OCI-LY7 (cell line): ENCODE results near the gene SCO1. TPM values are rescaled to one million over a fixed set of nuclear protein-coding genes. Genes with fewer than 3 reads are reported as not detected.
"Not testable (repeated sequence)": the region's sequence is repeated elsewhere in the genome, so short reads cannot be mapped to it uniquely, and the experiment has no call there.

ENCODE experiments used
- BruUV-seq: library from RNA; stranded (reverse); fragments of 400-500 nt; replicated peaks from 2 replicates; lab custom pipeline; 2021; lab: Mats Ljungman, UMichigan
- CTCF ChIA-PET: fragments of 300-600 bp; sonication (Branson Sonifier 250); formaldehyde crosslinking; loops from one replicate; lab custom pipeline; 2022; ENCODE audit warnings: antibody characterized with exemption; ENCODE audit not compliant: unreplicated experiment; lab: Charles Lee
- POLR2A ChIA-PET: fragments of 300-600 bp; sonication (Branson Sonifier 250); formaldehyde crosslinking; loops from one replicate; lab custom pipeline; 2022; ENCODE audit warnings: antibody characterized with exemption; lab: Charles Lee
- DNase-seq: peaks from one replicate; pipeline ENCODE4 v3.0.0-alpha.2; 2015; ENCODE audit warnings: low spot score
- H2AFZ ChIP-seq: fragments of 200-600 bp; sonication (generic), shearing (Covaris generic); 2 replicates; pipeline ENCODE4 v1.6.1; 2014; ENCODE audit warnings: mild to moderate bottlenecking, antibody characterized with exemption, low read length, moderate library complexity
- H3K27ac ChIP-seq: fragments of 200-600 bp; sonication (generic); 2 replicates; pipeline ENCODE4 v1.5.1; 2014; ENCODE audit warnings: mixed run types, low read depth, mild to moderate bottlenecking, moderate library complexity, low read length, inconsistent platforms; ENCODE audit not compliant: poor library complexity, severe bottlenecking
- H3K36me3 ChIP-seq: fragments of 200-600 bp; sonication (generic); 2 replicates; pipeline ENCODE4 v1.6.1; 2014; ENCODE audit warnings: mild to moderate bottlenecking, antibody characterized with exemption, low read length, moderate library complexity, mixed read lengths; ENCODE audit not compliant: insufficient read depth
- H3K4me1 ChIP-seq: fragments of 200-600 bp; sonication (generic); 2 replicates; pipeline ENCODE4 v1.5.1; 2014; ENCODE audit warnings: mild to moderate bottlenecking, low read length; ENCODE audit not compliant: insufficient read depth, poor library complexity, severe bottlenecking
- H3K4me2 ChIP-seq: fragments of 200-600 bp; sonication (generic); 2 replicates; pipeline ENCODE4 v1.6.1; 2014; ENCODE audit warnings: mild to moderate bottlenecking, low read length
- H3K4me3 ChIP-seq: fragments of 200-600 bp; sonication (generic); 2 replicates; pipeline ENCODE4 v1.5.1; 2014; ENCODE audit warnings: mild to moderate bottlenecking, low read depth, low read length; ENCODE audit not compliant: poor library complexity, severe bottlenecking
- H3K79me2 ChIP-seq: fragments of 200-600 bp; sonication (generic); 2 replicates; pipeline ENCODE4 v1.6.1; 2016; ENCODE audit warnings: low read depth, mild to moderate bottlenecking, low read length, moderate library complexity, mixed read lengths; ENCODE audit not compliant: insufficient read depth
- H3K9me2 ChIP-seq: fragments of 200-600 bp; sonication (generic); 2 replicates; pipeline ENCODE4 v1.6.1; 2016; ENCODE audit warnings: mild to moderate bottlenecking, low read length, mixed read lengths; ENCODE audit not compliant: insufficient read depth
- H3K9me3 ChIP-seq: fragments of 200-600 bp; sonication (generic); 2 replicates; pipeline ENCODE4 v1.6.1; 2014; ENCODE audit warnings: mild to moderate bottlenecking, mixed run types, low read length, mixed read lengths
- H4K20me1 ChIP-seq: fragments of 200-600 bp; sonication (generic); 2 replicates; pipeline ENCODE4 v1.6.1; 2014; ENCODE audit warnings: mild to moderate bottlenecking, antibody characterized with exemption, low read length, moderate library complexity, mixed read lengths; ENCODE audit not compliant: insufficient read depth
- EZH2phosphoT487 ChIP-seq: fragments of 200-600 bp; sonication (generic); IDR thresholded peaks from 2 replicates; pipeline ENCODE4 v1.6.1; 2018; ENCODE audit warnings: low read depth, borderline replicate concordance, mild to moderate bottlenecking, mixed run types, antibody characterized with exemption, low read length, moderate library complexity, mixed read lengths
- intact Hi-C: fragments of 100-400 bp; cut with micrococcal nuclease; formaldehyde crosslinking; loops from one replicate; pipeline ENCODE4 v1.10.0; 2022; ENCODE audit not compliant: unreplicated experiment
- total RNA-seq, 2 experiments: library from RNA; depleted of rRNA in 1 of 2; stranded (reverse); fragments of >200 nt in 1 of 2; shearing (Covaris generic) in 1 of 2; gene quantifications; 2 replicates each; pipeline ENCODE4 v1.2.3, GENCODE V29; 2014 to 2022
- TF ChIP-seq, protein P1 (sequence below): fragments of 200-600 bp; sonication (generic); conservative IDR thresholded peaks from 2 replicates; pipeline ENCODE4 v1.5.1; 2014; ENCODE audit warnings: mild to moderate bottlenecking, antibody characterized with exemption, low read length, moderate library complexity, mixed read lengths

The SCO1 gene
- total RNA-seq, 2 experiments from 2014 or later, result 32.2 to 44.4 TPM

DNA sequence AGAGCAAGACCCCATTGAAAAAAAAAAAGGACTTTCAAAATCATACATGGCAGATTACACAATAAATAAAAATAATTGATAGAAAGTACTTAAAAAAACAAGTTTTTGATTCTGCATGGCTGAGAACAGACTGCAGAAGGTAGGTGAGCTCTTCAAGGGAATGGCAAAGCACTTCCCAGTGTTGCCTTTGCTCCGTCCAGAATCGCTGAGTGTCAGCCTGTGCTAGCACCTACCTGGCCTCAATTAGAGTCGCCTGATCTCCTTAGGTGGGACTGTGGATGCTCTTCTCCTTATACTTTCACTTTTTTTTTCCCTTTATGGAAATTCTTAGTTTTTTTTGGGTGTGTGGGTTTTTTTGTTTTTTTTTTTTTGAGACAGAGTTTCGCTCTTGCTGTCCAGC, 38.5 kb upstream of the SCO1 start:
- H3K9me3 ChIP-seq, result no peaks in the 10 kb centered on the region
- H3K4me1 ChIP-seq, result no peaks in the 10 kb centered on the region
- TF ChIP-seq, protein P1, sequence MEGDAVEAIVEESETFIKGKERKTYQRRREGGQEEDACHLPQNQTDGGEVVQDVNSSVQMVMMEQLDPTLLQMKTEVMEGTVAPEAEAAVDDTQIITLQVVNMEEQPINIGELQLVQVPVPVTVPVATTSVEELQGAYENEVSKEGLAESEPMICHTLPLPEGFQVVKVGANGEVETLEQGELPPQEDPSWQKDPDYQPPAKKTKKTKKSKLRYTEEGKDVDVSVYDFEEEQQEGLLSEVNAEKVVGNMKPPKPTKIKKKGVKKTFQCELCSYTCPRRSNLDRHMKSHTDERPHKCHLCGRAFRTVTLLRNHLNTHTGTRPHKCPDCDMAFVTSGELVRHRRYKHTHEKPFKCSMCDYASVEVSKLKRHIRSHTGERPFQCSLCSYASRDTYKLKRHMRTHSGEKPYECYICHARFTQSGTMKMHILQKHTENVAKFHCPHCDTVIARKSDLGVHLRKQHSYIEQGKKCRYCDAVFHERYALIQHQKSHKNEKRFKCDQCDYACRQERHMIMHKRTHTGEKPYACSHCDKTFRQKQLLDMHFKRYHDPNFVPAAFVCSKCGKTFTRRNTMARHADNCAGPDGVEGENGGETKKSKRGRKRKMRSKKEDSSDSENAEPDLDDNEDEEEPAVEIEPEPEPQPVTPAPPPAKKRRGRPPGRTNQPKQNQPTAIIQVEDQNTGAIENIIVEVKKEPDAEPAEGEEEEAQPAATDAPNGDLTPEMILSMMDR, result no peak
- no peak for TF ChIP-seq EZH2phosphoT487
- H3K79me2 ChIP-seq, result no peaks in the 10 kb centered on the region
- no peak overlapping the region for H3K4me3 ChIP-seq
- no peak overlapping the region for H3K27ac ChIP-seq
- CTCF ChIA-PET, result no interaction called here
- no peak for DNase-seq
- intact Hi-C loops, result no loop called here
- no peak overlapping the region for H3K4me2 ChIP-seq
- no peak overlapping the region for H2AFZ ChIP-seq
- no peaks in the 10 kb centered on the region for H3K9me2 ChIP-seq
- H4K20me1 ChIP-seq, result no peaks in the 10 kb centered on the region
- POLR2A ChIA-PET, result interaction anchor here (0.6 kb wide), 1 partner anchor 104 kb away, joined by 3 read pairs; no protein-coding TSS in a partner anchor
- no peaks in the 10 kb centered on the region for H3K36me3 ChIP-seq
- BruUV-seq, result no TSS peak

DNA sequence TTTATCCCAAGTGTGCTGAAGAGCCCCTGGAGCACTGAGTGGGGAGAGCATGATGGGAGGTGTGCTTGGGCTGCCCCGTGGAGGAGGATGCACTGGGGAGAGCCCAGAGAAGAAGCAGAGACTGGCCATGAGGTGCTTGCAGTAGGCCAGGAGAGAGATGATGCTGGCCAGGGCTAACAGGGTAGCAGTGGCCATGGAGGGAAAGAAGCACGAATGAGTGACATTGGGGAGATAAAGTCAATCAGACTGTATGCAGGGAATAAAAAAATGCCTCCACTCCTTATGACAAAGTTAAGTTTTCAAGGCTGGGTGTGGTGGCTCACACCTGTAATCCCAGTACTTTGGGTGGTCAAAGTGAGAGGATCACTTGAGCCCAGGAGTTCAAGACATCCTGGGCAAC, 37.9 kb upstream of the SCO1 start:
- Histone ChIP-seq H3K4me3 (no peak overlapping the region), H3K27ac (no peak overlapping the region), H3K4me2 (no peak overlapping the region), H3K9me3 (no peaks in the 10 kb centered on the region), H4K20me1 (no peaks in the 10 kb centered on the region), H2AFZ (no peak overlapping the region), H3K4me1 (no peaks in the 10 kb centered on the region), H3K9me2 (no peaks in the 10 kb centered on the region), H3K79me2 (no peaks in the 10 kb centered on the region), H3K36me3 (no peaks in the 10 kb centered on the region)
- intact Hi-C loops, result no loop called here
- ChIA-PET POLR2A (interaction anchor here (0.6 kb wide), 1 partner anchor 104 kb away, joined by 3 read pairs; no protein-coding TSS in a partner anchor), CTCF (no interaction called here)
- no TSS peak for BruUV-seq
- TF ChIP-seq, protein P1, result no peak
- no peak for TF ChIP-seq EZH2phosphoT487
- DNase-seq, result no peak

DNA sequence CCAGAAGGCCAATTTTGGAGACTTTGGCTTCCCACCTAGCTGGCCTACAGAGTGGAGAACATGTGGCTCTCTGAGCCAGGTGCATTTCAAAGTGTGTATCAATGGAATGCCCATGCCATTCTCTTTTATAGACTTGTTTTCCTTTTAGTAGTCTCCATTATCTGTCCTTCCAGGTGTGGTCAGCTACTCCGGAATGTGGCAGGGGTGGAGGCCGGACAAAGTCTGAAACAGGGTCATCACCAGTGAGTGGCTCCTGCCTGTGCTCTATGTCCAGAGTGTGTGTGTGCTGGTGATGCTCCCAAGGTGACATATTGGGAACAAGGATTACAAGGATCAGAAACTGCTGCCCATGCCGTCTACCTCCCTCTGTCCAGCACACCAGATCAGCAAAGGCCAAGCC, 36.3 kb upstream of the SCO1 start:
- Histone ChIP-seq H3K79me2 (no peaks in the 10 kb centered on the region), H3K4me2 (no peak overlapping the region), H3K4me1 (no peaks in the 10 kb centered on the region), H3K4me3 (no peak overlapping the region), H3K9me2 (no peaks in the 10 kb centered on the region), H3K9me3 (no peaks in the 10 kb centered on the region), H4K20me1 (no peaks in the 10 kb centered on the region), H2AFZ (no peak overlapping the region), H3K27ac (no peak overlapping the region), H3K36me3 (no peaks in the 10 kb centered on the region)
- ChIA-PET CTCF (no interaction called here), POLR2A (interaction anchor here (0.6 kb wide), 1 partner anchor 9 kb away, joined by 7 read pairs; no protein-coding TSS in a partner anchor)
- DNase-seq, result no peak
- intact Hi-C loops, result no loop called here
- BruUV-seq, result no TSS peak
- TF ChIP-seq EZH2phosphoT487, result no peak
- TF ChIP-seq, protein P1, result no peak

DNA sequence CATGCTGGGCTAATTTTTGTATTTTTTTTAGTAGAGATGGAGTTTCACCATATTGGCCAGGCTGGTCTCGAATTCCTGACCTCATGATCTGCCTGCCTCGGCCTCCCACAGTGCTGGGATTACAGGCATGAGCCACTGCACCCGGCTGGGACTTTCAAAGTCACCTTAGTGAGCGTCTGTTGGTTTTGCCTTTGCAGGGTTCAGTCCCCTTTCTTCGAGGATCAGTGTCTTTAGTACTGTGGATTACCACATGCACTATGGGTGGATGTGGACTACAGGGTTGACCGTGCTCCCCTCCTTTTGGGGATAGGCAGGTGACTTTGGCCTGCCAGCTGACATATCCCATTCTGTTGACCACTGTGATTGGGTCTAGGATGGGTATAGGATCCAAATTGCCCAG, 34.8 kb upstream of the SCO1 start:
- H3K4me2 ChIP-seq, H3K79me2 ChIP-seq, H2AFZ ChIP-seq, H3K4me3 ChIP-seq, intact Hi-C loops, H3K4me1 ChIP-seq, H3K36me3 ChIP-seq, DNase-seq, H3K9me2 ChIP-seq, H4K20me1 ChIP-seq, BruUV-seq, POLR2A ChIA-PET, CTCF ChIA-PET, H3K27ac ChIP-seq, H3K9me3 ChIP-seq: not testable (repeated sequence)
